CD4-positive, alpha-beta T cell treated with Interleukin-10 for 1 hour (primary cell): ENCODE measurements around the gene CDV3.

ENCODE experiments used
- DNase-seq: peaks from one replicate; pipeline ENCODE4 v3.0.0-alpha.2; 2020

CDV3 gene

DNA sequence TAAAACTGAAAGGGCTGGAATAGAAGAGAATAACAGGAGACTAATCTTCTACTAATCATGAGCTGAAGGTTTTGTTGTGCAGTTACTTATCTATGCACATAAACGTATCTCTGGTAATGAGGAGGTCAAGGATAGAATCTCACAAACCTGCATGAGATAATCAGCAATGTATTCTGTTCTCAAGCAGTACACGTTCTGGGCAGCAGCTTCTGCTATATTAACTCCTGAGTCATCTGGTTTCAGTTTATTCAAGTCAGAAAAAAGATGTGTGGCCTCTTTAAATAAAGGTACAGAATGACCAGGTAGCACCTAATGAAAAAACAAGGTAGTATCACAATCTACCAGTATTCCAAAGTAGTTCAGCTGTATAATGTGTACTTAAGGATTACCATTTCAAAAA lies 34.9 kb downstream of the CDV3 start:
- DNase-seq, result no peak

DNA sequence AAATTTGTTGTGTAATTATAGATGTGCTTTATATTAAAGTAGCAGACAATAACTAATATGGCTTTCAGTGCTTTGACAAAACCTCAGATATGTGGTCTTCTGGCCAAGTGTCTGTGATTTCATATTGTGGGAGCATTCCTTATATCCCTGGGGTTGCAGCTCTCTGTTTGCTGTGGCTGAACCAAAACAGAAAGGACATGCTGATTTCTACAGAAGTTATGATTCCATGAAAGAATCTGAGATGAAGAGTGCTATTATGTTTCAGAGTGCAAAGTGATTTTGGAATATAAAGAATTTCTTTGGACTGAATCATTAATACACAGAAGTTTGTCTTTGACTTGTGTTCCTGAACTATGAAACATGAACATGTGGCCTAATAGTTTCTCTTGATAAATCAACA lies 36.5 kb downstream of the CDV3 start:
- DNase-seq, result no peak

GRCh38 chr3:133611534-133611933 lies 38.0 kb downstream of the CDV3 start:
- DNase-seq, result no peak

DNA sequence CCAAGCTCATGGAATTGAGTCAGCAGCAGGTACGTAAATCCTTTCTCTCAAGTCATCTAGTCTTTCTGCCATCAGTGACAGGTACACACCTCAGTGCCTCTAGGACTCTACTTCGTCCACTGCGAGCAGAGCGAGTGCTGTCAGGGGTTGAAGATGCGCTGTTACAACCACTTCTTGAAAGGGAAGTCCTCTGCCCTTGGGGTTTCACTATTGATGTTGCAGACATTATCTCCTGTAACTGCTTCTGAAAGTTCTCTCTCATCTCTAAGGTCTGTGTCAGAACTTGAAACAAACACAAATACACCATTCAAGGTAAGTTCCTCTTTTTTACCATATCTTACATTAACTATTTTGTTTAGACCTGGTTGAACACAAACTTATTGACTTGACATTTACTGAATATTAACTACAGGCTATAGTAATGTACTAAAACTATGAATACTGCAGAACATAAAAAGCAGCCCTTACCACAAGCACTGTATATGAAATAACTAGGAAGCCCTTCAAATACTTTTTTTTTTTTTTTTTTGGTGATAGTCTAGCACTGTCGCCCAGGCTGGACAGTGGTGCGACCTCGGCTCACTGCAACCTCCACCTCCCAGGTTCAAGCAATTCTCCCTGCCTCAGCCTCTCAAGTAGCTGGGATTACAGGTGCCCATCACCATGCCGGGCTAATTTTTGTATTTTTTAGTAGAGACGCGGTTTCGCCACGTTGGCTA lies 46.7 kb downstream of the CDV3 start:
- no peak for DNase-seq

DNA sequence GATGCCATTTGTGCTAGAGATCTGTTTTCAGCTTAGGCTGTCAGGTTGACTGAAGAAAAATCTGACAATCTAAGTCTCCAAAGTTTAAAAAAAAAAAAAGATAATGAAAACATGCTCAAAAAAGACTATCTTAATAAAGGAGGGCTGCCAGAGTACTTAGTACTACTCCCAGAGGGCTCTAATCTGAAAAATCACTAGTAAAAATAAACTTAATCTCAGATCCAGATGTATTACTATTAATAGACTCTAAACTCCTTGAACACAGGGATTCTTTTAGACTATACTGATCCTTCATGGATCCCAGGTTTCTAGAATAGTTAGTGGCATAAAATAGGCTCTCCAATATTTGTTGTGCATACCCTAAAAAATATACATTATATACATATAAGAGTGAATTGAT lies 54.3 kb downstream of the CDV3 start:
- no peak for DNase-seq

GRCh38 chr3:133629146-133629545 lies 55.7 kb downstream of the CDV3 start:
- no peak for DNase-seq

DNA sequence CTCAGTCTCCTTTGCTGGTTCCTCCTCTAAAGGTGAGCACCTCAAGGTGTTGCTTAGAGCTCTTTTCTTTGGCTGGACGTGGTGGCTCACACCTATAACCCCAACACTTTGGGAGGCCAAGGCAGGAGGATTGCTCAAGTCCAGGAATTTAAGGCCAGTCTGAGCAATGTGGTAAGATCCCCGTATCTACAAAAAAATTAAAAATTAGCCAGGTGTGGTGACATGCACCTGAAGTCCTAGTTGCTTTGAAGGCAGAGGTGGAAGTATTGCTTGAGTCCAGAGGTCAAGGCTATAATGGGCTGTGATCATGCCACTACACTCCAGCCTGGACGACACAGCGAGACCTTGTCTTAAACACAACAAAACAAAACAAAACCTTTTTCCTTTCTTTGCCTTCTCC lies 60.0 kb downstream of the CDV3 start:
- DNase-seq, result no peak
